Neural crest cell (in vitro differentiated cells): Measurements from ENCODE around the gene RGL2. TPM values are rescaled to one million over a fixed set of nuclear protein-coding genes. Genes with fewer than 3 reads are reported as not detected.

Experiments used
- DNase-seq: peaks from one replicate; pipeline ENCODE4 v3.0.0; 2021; ENCODE audit warnings: low read depth, mixed read lengths, low spot score
- H3K27ac Mint-ChIP-seq: one replicate; pipeline ENCODE4 v1.8.0; 2021; ENCODE audit warnings: mild to moderate bottlenecking, mixed read lengths; ENCODE audit not compliant: unreplicated experiment
- H3K27me3 Mint-ChIP-seq: 2 replicates; pipeline ENCODE4 v1.8.0; 2021; ENCODE audit warnings: low read depth, mild to moderate bottlenecking, mixed read lengths
- H3K36me3 Mint-ChIP-seq: 2 replicates; pipeline ENCODE4 v1.8.0; 2021; ENCODE audit warnings: low read depth, mild to moderate bottlenecking, mixed read lengths
- H3K4me1 Mint-ChIP-seq: 2 replicates; pipeline ENCODE4 v1.8.0; 2021; ENCODE audit warnings: mixed read lengths
- H3K4me3 Mint-ChIP-seq: one replicate; pipeline ENCODE4 v1.8.0; 2021; ENCODE audit warnings: mild to moderate bottlenecking, mixed read lengths
- H3K9me3 Mint-ChIP-seq: 2 replicates; pipeline ENCODE4 v1.8.0; 2021; ENCODE audit warnings: mixed read lengths
- CTCF ChIP-seq: fragments of 200-600 bp; sonication (generic); conservative IDR thresholded peaks from 2 replicates; pipeline ENCODE4 v1.5.0; 2021; ENCODE audit warnings: antibody characterized with exemption, mild to moderate bottlenecking
- total RNA-seq: library from RNA; stranded (reverse); gene quantifications from 2 replicates; pipeline ENCODE4 v1.2.1, GENCODE V29; 2021

Gene RGL2
- total RNA-seq, 1 donor from 2014 or later: 56.0 TPM

DNA sequence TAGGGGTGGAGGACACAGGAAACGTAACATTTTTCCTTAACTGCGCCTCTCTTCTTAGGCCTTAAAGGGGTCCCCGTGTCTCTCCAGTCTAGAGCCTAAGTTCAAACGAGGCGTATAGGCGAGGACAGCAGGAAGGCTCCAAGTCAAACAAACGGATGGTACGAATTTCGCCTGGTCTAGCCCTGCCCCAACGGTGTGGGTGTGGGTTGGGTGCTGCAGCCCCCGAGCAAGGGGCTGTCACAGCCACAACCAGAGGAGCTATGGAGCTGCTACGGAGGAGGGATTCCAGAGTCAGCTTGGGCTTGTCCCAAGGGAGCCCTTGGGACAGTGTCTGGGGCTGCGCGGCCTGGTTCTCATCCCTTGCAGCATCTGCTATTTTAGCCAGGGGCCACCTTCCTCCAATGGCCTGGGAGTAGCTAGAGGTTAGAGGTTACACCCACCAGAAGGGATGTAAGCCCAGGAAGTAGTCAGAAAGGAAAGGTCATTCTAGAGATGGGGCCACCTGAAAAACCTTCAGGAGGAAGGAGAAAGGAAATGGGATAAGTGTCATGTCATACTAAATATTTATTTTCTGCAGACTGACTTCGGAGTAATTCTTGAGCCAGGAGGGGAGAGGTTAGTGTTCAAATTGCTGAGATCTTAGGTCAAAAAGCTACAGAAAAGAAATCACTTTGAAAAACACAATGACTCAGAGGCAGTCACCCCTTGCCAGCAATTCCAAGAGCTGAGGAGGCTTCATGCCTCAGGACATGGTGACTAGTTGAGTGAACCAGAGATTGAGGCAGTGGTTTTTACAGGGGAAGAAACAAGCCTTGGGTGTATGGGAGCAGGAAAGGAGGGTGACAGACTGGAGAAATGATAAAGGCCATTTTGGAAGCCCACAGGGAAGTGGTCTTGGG, 48.8 kb downstream of the RGL2 start:
- DNase-seq: no peak
- Mint-ChIP-seq H3K4me3 (peak overlapping the region; percentile 87), H3K36me3 (peaks cover 7% of the 10 kb centered on the region), H3K4me1 (peaks cover 34% of the 10 kb centered on the region), H3K27ac (peak overlapping the region; percentile 86), H3K27me3 (peaks cover 4% of the 10 kb centered on the region), H3K9me3 (no peaks in the 10 kb centered on the region)
- TF ChIP-seq CTCF: no peak

DNA sequence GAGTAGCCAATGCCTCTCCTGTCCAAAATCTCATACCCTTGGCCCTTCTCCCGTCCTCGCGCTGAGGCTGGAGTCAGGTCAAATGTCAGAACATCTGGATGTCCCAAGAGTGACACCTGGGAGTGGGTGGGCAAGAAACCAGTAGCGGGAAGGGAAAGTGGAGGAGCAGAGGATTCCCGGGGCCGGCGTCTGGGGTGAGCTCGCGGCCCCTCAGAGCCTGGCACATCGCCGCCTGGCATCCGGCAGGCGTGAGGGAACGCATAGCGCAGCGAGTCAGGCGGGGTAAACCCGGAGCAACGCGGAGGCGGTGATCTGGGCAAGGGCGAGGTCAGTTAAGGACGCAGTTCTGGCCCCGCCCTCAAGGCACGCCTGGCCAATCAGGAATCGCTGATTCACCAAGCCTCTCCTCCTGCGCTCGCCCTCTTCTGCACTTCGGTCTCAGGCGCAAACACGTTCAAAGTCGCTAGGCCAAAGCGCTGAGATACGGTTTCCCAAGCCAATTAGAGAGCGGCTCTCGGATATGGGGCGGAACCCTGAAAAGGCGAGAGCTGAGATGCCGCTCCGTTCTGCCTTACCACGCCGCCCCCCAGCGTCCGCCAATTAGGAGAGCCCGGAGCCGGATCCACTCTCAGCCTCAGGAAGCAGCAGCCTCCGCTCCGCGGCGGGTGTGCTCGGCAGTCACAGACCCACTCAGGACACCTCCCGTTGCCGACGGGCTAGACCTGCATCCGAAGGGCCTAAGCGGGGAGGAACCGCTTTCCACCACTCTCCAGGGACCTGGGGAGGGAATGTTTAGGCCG, 49.6 kb downstream of the RGL2 start:
- H3K27me3 Mint-ChIP-seq: peaks cover 4% of the 10 kb centered on the region
- no peaks in the 10 kb centered on the region for H3K9me3 Mint-ChIP-seq
- peaks cover 34% of the 10 kb centered on the region for H3K4me1 Mint-ChIP-seq
- peak; percentile 12 for TF ChIP-seq CTCF
- H3K36me3 Mint-ChIP-seq: peaks cover 7% of the 10 kb centered on the region
- H3K27ac Mint-ChIP-seq: peak overlapping the region; percentile 86
- H3K4me3 Mint-ChIP-seq: peak overlapping the region; percentile 87
- peak; percentile 82 for DNase-seq

DNA sequence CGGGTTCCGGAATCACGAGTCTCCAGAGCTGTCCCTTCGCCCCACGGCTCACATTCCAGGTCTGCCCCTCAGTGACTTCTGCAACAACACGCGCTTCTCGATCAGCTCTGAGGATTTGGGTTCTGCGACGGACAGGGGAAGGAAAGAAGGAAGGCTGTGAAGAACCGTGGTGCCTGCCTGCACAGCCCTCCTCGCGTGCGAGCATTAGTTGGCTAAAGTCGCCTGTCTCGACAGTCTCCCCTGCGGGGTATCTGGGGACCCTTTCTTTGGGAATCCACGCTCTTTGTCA, 50.2 kb downstream of the RGL2 start:
- TF ChIP-seq CTCF: peak; percentile 42
- H3K27ac Mint-ChIP-seq: peak overlapping the region; percentile 69
- DNase-seq: no peak
- peaks cover 9% of the 10 kb centered on the region for H3K27me3 Mint-ChIP-seq
- H3K4me3 Mint-ChIP-seq: peak overlapping the region; percentile 87
- H3K36me3 Mint-ChIP-seq: peaks cover 7% of the 10 kb centered on the region
- H3K9me3 Mint-ChIP-seq: no peaks in the 10 kb centered on the region
- H3K4me1 Mint-ChIP-seq: peaks cover 34% of the 10 kb centered on the region

GRCh38 chr6:33247977-33248642, 50.6 kb downstream of the RGL2 start:
- peaks cover 34% of the 10 kb centered on the region for H3K4me1 Mint-ChIP-seq
- TF ChIP-seq CTCF: peak; percentile 98
- H3K9me3 Mint-ChIP-seq: no peaks in the 10 kb centered on the region
- peak overlapping the region; percentile 64 for H3K27ac Mint-ChIP-seq
- DNase-seq: peak; percentile 96
- peak overlapping the region; percentile 87 for H3K4me3 Mint-ChIP-seq
- peaks cover 7% of the 10 kb centered on the region for H3K36me3 Mint-ChIP-seq
- peaks cover 14% of the 10 kb centered on the region for H3K27me3 Mint-ChIP-seq

GRCh38 chr6:33243476-33243875, 55.3 kb downstream of the RGL2 start:
- peaks cover 44% of the 10 kb centered on the region for H3K27me3 Mint-ChIP-seq
- no peak for DNase-seq
- H3K9me3 Mint-ChIP-seq: no peaks in the 10 kb centered on the region
- no peak for TF ChIP-seq CTCF
- H3K4me3 Mint-ChIP-seq: peak overlapping the region; percentile 11
- peaks cover 7% of the 10 kb centered on the region for H3K4me1 Mint-ChIP-seq
- H3K36me3 Mint-ChIP-seq: no peaks in the 10 kb centered on the region
- no peak overlapping the region for H3K27ac Mint-ChIP-seq
